Bronchus fibroblast of lung (primary cell): ENCODE measurements around the gene CDHR4. TPM values are rescaled to one million over a fixed set of nuclear protein-coding genes. Genes with fewer than 3 reads are reported as not detected.

Experiments used
- total RNA-seq: library from RNA; depleted of rRNA; stranded (reverse); fragments of >200 nt; gene quantifications from 2 replicates; pipeline ENCODE4 v1.2.3, GENCODE V29; 2015

The CDHR4 gene
- not detected in 2 replicates for total RNA-seq

GRCh38 chr3:49799761-49800160 lies at the start of gene CDHR4:
TSS of gene CDHR4 (minus strand) at chr3:49799873. CDS start at chr3:49799812, 61 bp downstream.

GRCh38 chr3:49813497-49814174 lies 14.0 kb upstream of the CDHR4 start, which contains the start of gene UBA7:
TSS of gene UBA7 (minus strand) at chr3:49813953. CDS start at chr3:49813787, 166 bp downstream.

GRCh38 chr3:49802719-49803464 lies 3.2 kb upstream of the CDHR4 start, which contains the start of gene INKA1:
TSS of gene INKA1 (plus strand) at chr3:49803261. CDS start at chr3:49803393, 132 bp downstream.

GRCh38 chr3:49786357-49787181 lies 13.1 kb downstream of the CDHR4 start, which contains the start of gene IP6K1:
TSS of gene IP6K1 (minus strand) at chr3:49786542. CDS start at chr3:49748040, 38,502 bp downstream.

Other genes with a start within 250 kb of the CDHR4 start
- 0.15 and 0.17 TPM in 2 replicates for gene BSN, start 245.4 kb downstream of the CDHR4 start, total RNA-seq
- 98.7 and 110 TPM in 2 replicates for gene APEH, start 125.5 kb downstream of the CDHR4 start, total RNA-seq
- gene MST1, start 110.4 kb downstream of the CDHR4 start, total RNA-seq: 5.1 and 5.4 TPM in 2 replicates
- 21.7 and 22.0 TPM in 2 replicates for gene RNF123, start 110.3 kb downstream of the CDHR4 start, total RNA-seq
- 0.50 and 1.2 TPM in 2 replicates for gene AMIGO3, start 80.2 kb downstream of the CDHR4 start, total RNA-seq
- gene GMPPB, start 75.9 kb downstream of the CDHR4 start, total RNA-seq: 48.8 and 50.3 TPM in 2 replicates
- gene IP6K1, start 13.3 kb downstream of the CDHR4 start, total RNA-seq: 18.2 and 24.5 TPM in 2 replicates
- 2.5 and 3.4 TPM in 2 replicates for gene INKA1, start 3.4 kb upstream of the CDHR4 start, total RNA-seq
- gene UBA7, start 14.1 kb upstream of the CDHR4 start, total RNA-seq: 12.0 and 14.5 TPM in 2 replicates
- gene TRAIP, start 56.7 kb upstream of the CDHR4 start, total RNA-seq: 10.3 and 12.8 TPM in 2 replicates
- gene CAMKV, start 70.0 kb upstream of the CDHR4 start, total RNA-seq: not detected in 2 replicates
- gene MST1R, start 104.0 kb upstream of the CDHR4 start, total RNA-seq: 0.45 and 0.50 TPM in 2 replicates
- 15.3 and 20.8 TPM in 2 replicates for gene MON1A, start 129.9 kb upstream of the CDHR4 start, total RNA-seq
- gene RBM6, start 140.3 kb upstream of the CDHR4 start, total RNA-seq: 20.5 and 24.7 TPM in 2 replicates